WTC11 (cell line): Measurements from ENCODE around the gene SPNS3.

Experiments used
- CBFB ChIP-seq: sonication (generic); formaldehyde crosslinking; IDR thresholded peaks from 2 replicates; pipeline ENCODE4 v1.8.1; 2022; ENCODE audit warnings: mild to moderate bottlenecking, low read depth, missing genetic modification reagents
- CREB1 ChIP-seq: sonication (generic); formaldehyde crosslinking; IDR thresholded peaks from 2 replicates; pipeline ENCODE4 v1.8.0; 2023; ENCODE audit warnings: mild to moderate bottlenecking, missing genetic modification reagents
- CREM ChIP-seq: sonication (generic); formaldehyde crosslinking; IDR thresholded peaks from 2 replicates; pipeline ENCODE4 v1.8.1; 2022; ENCODE audit warnings: mild to moderate bottlenecking, missing genetic modification reagents, moderate library complexity
- CTCF ChIP-seq: fragments of 200-600 bp; IDR thresholded peaks from 2 replicates; pipeline ENCODE4 v1.8.0; 2022; ENCODE audit warnings: antibody characterized with exemption
- ELF4 ChIP-seq: sonication (generic); formaldehyde crosslinking; IDR thresholded peaks from 2 replicates; pipeline ENCODE4 v1.8.1; 2022; ENCODE audit warnings: low read depth, mild to moderate bottlenecking, moderate library complexity, missing genetic modification reagents
- FOXK1 ChIP-seq: sonication (generic); formaldehyde crosslinking; IDR thresholded peaks from 2 replicates; pipeline ENCODE4 v1.8.0; 2022; ENCODE audit warnings: mild to moderate bottlenecking, moderate library complexity, missing genetic modification reagents
- IRF1 ChIP-seq: sonication (generic); formaldehyde crosslinking; IDR thresholded peaks from 2 replicates; pipeline ENCODE4 v1.8.0; 2023; ENCODE audit warnings: missing genetic modification reagents
- JAZF1 ChIP-seq: fragments of 250-450 bp; sonication (Bioruptor Pico); IDR thresholded peaks from 2 replicates; pipeline ENCODE4 v1.9.0; 2021; ENCODE audit warnings: moderate library complexity, mild to moderate bottlenecking, inconsistent platforms
- MAX ChIP-seq: sonication (generic); formaldehyde crosslinking; IDR thresholded peaks from 2 replicates; pipeline ENCODE4 v1.8.0; 2022; ENCODE audit warnings: mild to moderate bottlenecking, missing genetic modification reagents
- ZNF121 ChIP-seq: sonication (generic); formaldehyde crosslinking; IDR thresholded peaks from 2 replicates; pipeline ENCODE4 v1.8.0; 2023; ENCODE audit warnings: missing genetic modification reagents

- no peak for TF ChIP-seq CTCF
- no peak for TF ChIP-seq ZNF121 (CRISPR knock-in tag)
- no peak for TF ChIP-seq CBFB (CRISPR knock-in tag)
- no peak for TF ChIP-seq JAZF1
- TF ChIP-seq FOXK1 (CRISPR knock-in tag) = no peak
- TF ChIP-seq MAX = no peak
- no peak for TF ChIP-seq CREB1 (CRISPR knock-in tag)
- no peak for TF ChIP-seq IRF1
- TF ChIP-seq CREM (CRISPR knock-in tag) = no peak
- TF ChIP-seq ELF4 (CRISPR knock-in tag) = no peak
Measured at GRCh38 chr17:4518901-4519300, 85.2 kb downstream of the SPNS3 start.
